DND-41 (cell line): ENCODE measurements around the gene BIRC7.

Source experiments
- ATAC-seq: fragments of 200-7000 bp; cut with Tn5 transposase; 3 replicates; pipeline ENCODE4 v1.9.1; 2021; ENCODE audit warnings: low read depth; ENCODE audit not compliant: insufficient read depth
- DNase-seq: peaks from one replicate; pipeline ENCODE4 v3.0.0-alpha.2; 2020
- H2AFZ ChIP-seq: 2 replicates; pipeline ENCODE4 v1.6.0; 2012; ENCODE audit warnings: low read depth, low read length
- H3K27ac ChIP-seq: 2 replicates; pipeline ENCODE4 v1.5.1; 2012; ENCODE audit warnings: low read length, inconsistent platforms
- H3K27me3 ChIP-seq: fragments of 200-600 bp; sonication (generic); 2 replicates; pipeline ENCODE4 v1.6.0; 2012; ENCODE audit warnings: low read length, mild to moderate bottlenecking, inconsistent platforms; ENCODE audit not compliant: insufficient read depth, poor library complexity
- H3K36me3 ChIP-seq: 2 replicates; pipeline ENCODE4 v1.5.1; 2012; ENCODE audit warnings: low read length, inconsistent platforms; ENCODE audit not compliant: insufficient read depth
- H3K4me1 ChIP-seq: 2 replicates; pipeline ENCODE4 v1.5.1; 2012; ENCODE audit warnings: mild to moderate bottlenecking, low read length; ENCODE audit not compliant: insufficient read depth
- H3K4me2 ChIP-seq: 2 replicates; pipeline ENCODE4 v1.6.0; 2012; ENCODE audit warnings: mild to moderate bottlenecking, moderate library complexity, low read length, inconsistent platforms; ENCODE audit not compliant: insufficient read depth
- H3K4me3 ChIP-seq, 2 experiments: fragments of 200-600 bp in 1 of 2; shearing (Covaris generic) in 1 of 2; 2 replicates each; pipeline ENCODE4 v1.5.1; 2012 to 2016; ENCODE audit warnings: inconsistent platforms in 2 of 2, low read length in 2 of 2, mild to moderate bottlenecking in 2 of 2, low read depth in 1 of 2, moderate library complexity in 1 of 2
- H3K79me2 ChIP-seq: 2 replicates; pipeline ENCODE4 v1.6.0; 2012; ENCODE audit warnings: low read length, inconsistent platforms; ENCODE audit not compliant: insufficient read depth
- H3K9ac ChIP-seq: 2 replicates; pipeline ENCODE4 v1.6.0; 2012; ENCODE audit warnings: low read depth, mild to moderate bottlenecking, inconsistent platforms, low read length, moderate library complexity
- H3K9me3 ChIP-seq: 2 replicates; pipeline ENCODE4 v1.5.1; 2012; ENCODE audit warnings: low read length, moderate library complexity, mild to moderate bottlenecking, inconsistent platforms; ENCODE audit not compliant: insufficient read depth, severe bottlenecking
- H4K20me1 ChIP-seq: 2 replicates; pipeline ENCODE4 v1.6.0; 2012; ENCODE audit warnings: low read length; ENCODE audit not compliant: insufficient read depth
- EZH2 ChIP-seq: IDR thresholded peaks from 3 replicates; pipeline ENCODE4 v1.6.1; 2012; ENCODE audit warnings: borderline replicate concordance, low read depth, mild to moderate bottlenecking, moderate library complexity, low read length, inconsistent platforms; ENCODE audit not compliant: severe bottlenecking
- TF ChIP-seq, protein P1 (sequence below): IDR thresholded peaks from 2 replicates; pipeline ENCODE4 v1.5.1; 2012; ENCODE audit warnings: borderline replicate concordance, low read length, moderate library complexity, mild to moderate bottlenecking; ENCODE audit not compliant: poor library complexity, severe bottlenecking; ENCODE audit errors: extremely low read depth

The BIRC7 gene

DNA sequence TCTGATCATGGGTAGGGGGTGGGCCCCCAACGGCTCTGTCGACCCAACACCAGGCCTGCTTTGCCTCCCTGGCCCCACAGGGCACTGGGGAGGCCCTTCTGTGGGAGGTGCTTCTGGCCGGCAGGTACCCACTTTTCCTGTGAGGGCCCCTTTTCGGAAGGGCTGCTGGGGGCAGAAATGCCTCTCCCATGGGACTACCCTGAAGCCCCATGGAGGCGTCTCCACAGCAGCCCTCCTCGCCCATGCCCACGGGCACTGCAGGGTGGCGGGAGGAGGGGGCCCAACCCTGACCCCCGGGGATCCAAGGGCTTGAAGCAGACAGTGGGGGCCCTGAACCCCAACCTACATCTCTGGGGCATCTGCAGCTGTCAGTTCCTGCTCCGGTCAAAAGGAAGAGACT is 2.3 kb downstream of the BIRC7 start:
- Histone ChIP-seq H3K27me3 (peaks cover 12% of the 10 kb centered on the region), H3K4me2 (no peak overlapping the region), H3K79me2 (no peaks in the 10 kb centered on the region), H3K36me3 (no peaks in the 10 kb centered on the region), H3K9me3 (no peaks in the 10 kb centered on the region), H3K4me3 (no peak overlapping the region), H3K4me1 (no peaks in the 10 kb centered on the region), H2AFZ (no peak overlapping the region), H4K20me1 (peaks cover 19% of the 10 kb centered on the region), H3K27ac (no peak overlapping the region), H3K9ac (no peak overlapping the region)
- no peak for TF ChIP-seq EZH2
- TF ChIP-seq, protein P1, sequence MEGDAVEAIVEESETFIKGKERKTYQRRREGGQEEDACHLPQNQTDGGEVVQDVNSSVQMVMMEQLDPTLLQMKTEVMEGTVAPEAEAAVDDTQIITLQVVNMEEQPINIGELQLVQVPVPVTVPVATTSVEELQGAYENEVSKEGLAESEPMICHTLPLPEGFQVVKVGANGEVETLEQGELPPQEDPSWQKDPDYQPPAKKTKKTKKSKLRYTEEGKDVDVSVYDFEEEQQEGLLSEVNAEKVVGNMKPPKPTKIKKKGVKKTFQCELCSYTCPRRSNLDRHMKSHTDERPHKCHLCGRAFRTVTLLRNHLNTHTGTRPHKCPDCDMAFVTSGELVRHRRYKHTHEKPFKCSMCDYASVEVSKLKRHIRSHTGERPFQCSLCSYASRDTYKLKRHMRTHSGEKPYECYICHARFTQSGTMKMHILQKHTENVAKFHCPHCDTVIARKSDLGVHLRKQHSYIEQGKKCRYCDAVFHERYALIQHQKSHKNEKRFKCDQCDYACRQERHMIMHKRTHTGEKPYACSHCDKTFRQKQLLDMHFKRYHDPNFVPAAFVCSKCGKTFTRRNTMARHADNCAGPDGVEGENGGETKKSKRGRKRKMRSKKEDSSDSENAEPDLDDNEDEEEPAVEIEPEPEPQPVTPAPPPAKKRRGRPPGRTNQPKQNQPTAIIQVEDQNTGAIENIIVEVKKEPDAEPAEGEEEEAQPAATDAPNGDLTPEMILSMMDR = no peak
- DNase-seq (no peak), ATAC-seq (no peak)

DNA sequence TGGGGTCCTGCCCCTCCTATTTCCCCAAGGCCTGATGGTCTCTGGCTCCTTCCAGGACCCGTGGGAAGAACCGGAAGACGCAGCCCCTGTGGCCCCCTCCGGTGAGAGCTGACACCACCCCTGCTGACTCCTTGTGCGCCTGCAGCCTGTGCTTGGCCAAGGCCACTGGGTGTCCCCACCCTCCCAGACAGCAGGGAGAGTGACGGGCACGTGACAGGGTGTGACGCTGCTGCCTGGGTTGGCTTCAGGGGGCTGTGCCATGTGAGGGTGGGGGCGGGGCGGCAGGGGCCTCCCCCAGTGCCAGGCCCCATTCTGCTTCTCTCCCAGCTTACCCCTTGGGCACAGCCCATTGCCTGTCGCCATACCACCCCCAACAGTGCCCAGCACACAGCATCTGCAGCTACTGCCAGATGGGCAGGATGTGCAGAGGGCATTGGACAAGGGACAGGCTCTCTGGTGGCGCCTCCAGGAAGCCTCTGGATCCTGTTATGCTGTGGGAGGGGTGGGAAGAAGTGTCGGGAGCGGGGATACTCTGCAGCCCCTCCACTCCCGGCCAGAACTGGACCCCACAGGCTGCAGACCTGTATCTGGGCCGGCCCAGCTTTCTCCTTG is 2.9 kb downstream of the BIRC7 start:
- H3K4me3 ChIP-seq = no peak overlapping the region
- no peaks in the 10 kb centered on the region for H3K79me2 ChIP-seq
- DNase-seq (peak; percentile 32), ATAC-seq (peak; percentile 50)
- peaks cover 21% of the 10 kb centered on the region for H4K20me1 ChIP-seq
- TF ChIP-seq, protein P1 = peak; percentile 31
- TF ChIP-seq EZH2 = no peak
- no peak overlapping the region for H3K4me2 ChIP-seq
- no peak overlapping the region for H3K27ac ChIP-seq
- no peaks in the 10 kb centered on the region for H3K9me3 ChIP-seq
- no peaks in the 10 kb centered on the region for H3K4me1 ChIP-seq
- no peaks in the 10 kb centered on the region for H3K36me3 ChIP-seq
- no peak overlapping the region for H2AFZ ChIP-seq
- no peak overlapping the region for H3K9ac ChIP-seq
- H3K27me3 ChIP-seq = peaks cover 12% of the 10 kb centered on the region

DNA sequence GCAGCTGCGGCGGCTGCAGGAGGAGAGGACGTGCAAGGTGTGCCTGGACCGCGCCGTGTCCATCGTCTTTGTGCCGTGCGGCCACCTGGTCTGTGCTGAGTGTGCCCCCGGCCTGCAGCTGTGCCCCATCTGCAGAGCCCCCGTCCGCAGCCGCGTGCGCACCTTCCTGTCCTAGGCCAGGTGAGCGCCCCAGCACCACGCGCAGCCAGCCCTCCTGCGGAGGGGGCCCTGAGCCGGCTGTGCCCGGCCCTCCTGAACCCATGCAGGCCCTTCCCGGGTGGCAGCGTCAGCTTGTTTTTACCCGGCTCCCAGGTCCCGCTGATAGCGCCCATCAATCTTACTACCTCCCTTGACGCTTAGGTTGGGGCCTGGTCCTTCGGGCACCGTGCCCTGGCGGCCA is 3.7 kb downstream of the BIRC7 start:
- Histone ChIP-seq H3K9ac (no peak overlapping the region), H3K4me3 (no peak overlapping the region), H3K79me2 (no peaks in the 10 kb centered on the region), H3K27ac (no peak overlapping the region), H3K4me1 (no peaks in the 10 kb centered on the region), H3K4me2 (no peak overlapping the region), H3K9me3 (no peaks in the 10 kb centered on the region), H2AFZ (no peak overlapping the region), H3K36me3 (no peaks in the 10 kb centered on the region), H4K20me1 (peaks cover 21% of the 10 kb centered on the region), H3K27me3 (peaks cover 11% of the 10 kb centered on the region)
- no peak for DNase-seq
- no peak for ATAC-seq
- TF ChIP-seq EZH2 = no peak
- TF ChIP-seq, protein P1 = no peak

DNA sequence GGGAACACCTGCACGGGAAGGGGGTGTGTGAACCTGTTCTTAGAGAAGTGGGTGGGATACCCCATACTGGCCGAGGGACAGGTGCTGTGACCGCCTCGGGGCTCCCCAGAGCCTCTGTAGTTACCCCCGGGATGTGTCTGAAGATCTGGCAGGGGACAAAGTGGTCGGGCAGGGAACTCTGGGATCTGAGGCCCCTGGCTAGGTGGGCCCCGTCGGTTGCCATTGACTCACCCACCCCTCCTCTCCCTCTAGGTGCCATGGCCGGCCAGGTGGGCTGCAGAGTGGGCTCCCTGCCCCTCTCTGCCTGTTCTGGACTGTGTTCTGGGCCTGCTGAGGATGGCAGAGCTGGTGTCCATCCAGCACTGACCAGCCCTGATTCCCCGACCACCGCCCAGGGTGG is 4.3 kb downstream of the BIRC7 start:
- H3K9ac ChIP-seq = no peak overlapping the region
- no peak overlapping the region for H3K27ac ChIP-seq
- H3K27me3 ChIP-seq = peaks cover 8% of the 10 kb centered on the region
- no peak overlapping the region for H3K4me2 ChIP-seq
- no peaks in the 10 kb centered on the region for H3K9me3 ChIP-seq
- peaks cover 17% of the 10 kb centered on the region for H4K20me1 ChIP-seq
- no peak for DNase-seq
- H3K36me3 ChIP-seq = no peaks in the 10 kb centered on the region
- TF ChIP-seq, protein P1 = no peak
- TF ChIP-seq EZH2 = no peak
- no peak overlapping the region for H2AFZ ChIP-seq
- no peaks in the 10 kb centered on the region for H3K4me1 ChIP-seq
- no peak for ATAC-seq
- no peak overlapping the region for H3K4me3 ChIP-seq
- no peaks in the 10 kb centered on the region for H3K79me2 ChIP-seq
